SW480 (cell line): ENCODE results near the gene NID2.

Experiments used
- DNase-seq: peaks from one replicate; pipeline ENCODE4 v3.0.0-alpha.2; 2016; ENCODE audit warnings: low spot score

NID2 gene

GRCh38 chr14:51959928-51960327, 108.9 kb downstream of the NID2 start:
- DNase-seq, result no peak

GRCh38 chr14:51957950-51958349, 110.9 kb downstream of the NID2 start:
- no peak for DNase-seq
